GM23338 (cell line): Measurements from ENCODE around the gene NTM.

Source experiments
- CREB1 ChIP-seq: fragments of 250-450 bp; sonication (Bioruptor Pico); IDR thresholded peaks from 2 replicates; pipeline ENCODE4 v1.5.0; 2020; ENCODE audit warnings: low read depth, mild to moderate bottlenecking, moderate library complexity
- CTCF ChIP-seq, 2 experiments: fragments of 200-600 bp in 1 of 2; sonication (generic) in 1 of 2; conservative IDR thresholded peaks; 2 replicates each; pipeline versions ENCODE4 v1.5.1 to v1.6.1; 2016 to 2017; ENCODE audit warnings: antibody characterized with exemption in 2 of 2, low read depth in 2 of 2, mild to moderate bottlenecking in 2 of 2, moderate library complexity in 1 of 2
- ETS1 ChIP-seq: IDR thresholded peaks from 2 replicates; pipeline ENCODE4 v1.6.1; 2016; ENCODE audit warnings: antibody characterized with exemption
- EZH2 ChIP-seq: fragments of 200-600 bp; sonication (generic); IDR thresholded peaks from one replicate; pipeline ENCODE4 v1.8.0; 2017; ENCODE audit warnings: antibody characterized with exemption, mild to moderate bottlenecking, low read depth; ENCODE audit not compliant: unreplicated experiment
- NANOG ChIP-seq: IDR thresholded peaks from 2 replicates; pipeline ENCODE4 v1.6.1; 2016; ENCODE audit warnings: antibody characterized with exemption, borderline replicate concordance
- POLR2AphosphoS5 ChIP-seq: IDR thresholded peaks from 2 replicates; pipeline ENCODE4 v1.6.1; 2016; ENCODE audit warnings: antibody characterized with exemption, low read depth
- STAT1 ChIP-seq: IDR thresholded peaks from one replicate; pipeline ENCODE4 v1.6.1; 2016; ENCODE audit warnings: antibody characterized with exemption; ENCODE audit not compliant: unreplicated experiment

- TF ChIP-seq CTCF (conservative IDR thresholded peaks at IDR 0.05; ENCODE audit: low read depth in 2 of 2) (no peak), EZH2 (no peak), CREB1 (CRISPR knock-in tag) (no peak), POLR2AphosphoS5 (no peak), ETS1 (no peak), STAT1 (no peak), NANOG (no peak)
Measured at GRCh38 chr11:132208477-132209055, 838.2 kb downstream of the NTM start.
